SU-DHL-6 (cell line): Measurements from ENCODE around the gene LRIT2.
"Not testable (repeated sequence)": the region's sequence is repeated elsewhere in the genome, so short reads cannot be mapped to it uniquely, and the experiment has no call there.

Experiments
- EZH2phosphoT487 ChIP-seq: fragments of 200-600 bp; sonication (generic), shearing (Covaris generic); conservative IDR thresholded peaks from 2 replicates; pipeline ENCODE4 v1.6.1; 2018; ENCODE audit warnings: mild to moderate bottlenecking, antibody characterized with exemption, low read length, moderate library complexity, mixed read lengths
- TF ChIP-seq, protein P1 (sequence below): fragments of 200-600 bp; sonication (generic); IDR thresholded peaks from one replicate; pipeline ENCODE4 v1.5.1; 2017; ENCODE audit warnings: antibody characterized with exemption, mild to moderate bottlenecking, low read length, moderate library complexity; ENCODE audit not compliant: insufficient read depth, poor library complexity, severe bottlenecking

DNA sequence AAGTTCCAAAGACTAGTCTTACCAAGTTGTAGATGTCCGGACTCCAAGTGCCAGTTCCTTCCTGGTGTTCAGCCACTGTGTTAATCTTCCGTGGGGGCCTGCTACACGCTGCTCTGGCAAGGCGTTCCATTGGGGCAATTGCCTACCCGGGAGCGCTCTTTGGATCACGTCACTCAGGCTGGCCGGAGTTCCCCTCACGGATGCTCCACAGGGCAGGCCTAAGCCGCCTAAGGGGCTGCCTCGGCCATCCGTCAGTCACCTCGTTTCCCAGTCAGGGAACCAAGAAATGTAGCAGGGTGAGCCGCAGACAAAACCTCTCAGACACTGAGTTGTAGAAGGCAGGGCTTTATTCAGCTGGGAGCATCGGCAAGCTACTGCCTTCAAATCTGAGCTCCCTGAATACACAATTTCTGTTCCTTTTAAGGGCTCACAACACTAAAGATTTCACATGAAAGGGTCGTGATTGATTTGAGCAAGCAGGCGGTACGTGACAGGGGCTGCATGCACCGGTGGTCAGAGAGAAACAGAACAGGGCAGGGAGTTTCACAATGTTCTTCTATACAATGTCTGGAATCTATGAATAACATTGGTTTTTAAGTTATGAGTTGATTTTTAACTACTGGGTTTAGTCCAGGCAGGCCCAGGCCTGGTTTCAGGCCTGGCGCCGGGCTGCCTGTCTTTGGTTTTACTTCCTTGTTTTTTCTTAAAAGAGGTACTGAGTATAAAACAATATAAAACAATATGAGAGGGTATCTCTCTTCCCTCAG, 53.5 kb downstream of the LRIT2 start:
- TF ChIP-seq, protein P1, sequence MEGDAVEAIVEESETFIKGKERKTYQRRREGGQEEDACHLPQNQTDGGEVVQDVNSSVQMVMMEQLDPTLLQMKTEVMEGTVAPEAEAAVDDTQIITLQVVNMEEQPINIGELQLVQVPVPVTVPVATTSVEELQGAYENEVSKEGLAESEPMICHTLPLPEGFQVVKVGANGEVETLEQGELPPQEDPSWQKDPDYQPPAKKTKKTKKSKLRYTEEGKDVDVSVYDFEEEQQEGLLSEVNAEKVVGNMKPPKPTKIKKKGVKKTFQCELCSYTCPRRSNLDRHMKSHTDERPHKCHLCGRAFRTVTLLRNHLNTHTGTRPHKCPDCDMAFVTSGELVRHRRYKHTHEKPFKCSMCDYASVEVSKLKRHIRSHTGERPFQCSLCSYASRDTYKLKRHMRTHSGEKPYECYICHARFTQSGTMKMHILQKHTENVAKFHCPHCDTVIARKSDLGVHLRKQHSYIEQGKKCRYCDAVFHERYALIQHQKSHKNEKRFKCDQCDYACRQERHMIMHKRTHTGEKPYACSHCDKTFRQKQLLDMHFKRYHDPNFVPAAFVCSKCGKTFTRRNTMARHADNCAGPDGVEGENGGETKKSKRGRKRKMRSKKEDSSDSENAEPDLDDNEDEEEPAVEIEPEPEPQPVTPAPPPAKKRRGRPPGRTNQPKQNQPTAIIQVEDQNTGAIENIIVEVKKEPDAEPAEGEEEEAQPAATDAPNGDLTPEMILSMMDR = not testable (repeated sequence)
- TF ChIP-seq EZH2phosphoT487 = not testable (repeated sequence)
